OCI-LY1 (cell line): ENCODE measurements around the gene NR2C1.

Source experiments
- H2AFZ ChIP-seq: fragments of 200-600 bp; sonication (generic), shearing (Covaris generic); 2 replicates; pipeline ENCODE4 v1.6.0; 2014; ENCODE audit warnings: antibody characterized with exemption, mild to moderate bottlenecking, low read length
- H3F3A ChIP-seq: fragments of 200-600 bp; sonication (generic), shearing (Covaris generic); 2 replicates; pipeline ENCODE4 v1.6.0; 2014; ENCODE audit warnings: mild to moderate bottlenecking, antibody characterized with exemption, low read length, moderate library complexity; ENCODE audit not compliant: insufficient read depth
- H3K27ac ChIP-seq: fragments of 200-600 bp; sonication (generic); 2 replicates; pipeline ENCODE4 v1.5.1; 2014; ENCODE audit warnings: low read length, mixed run types, mild to moderate bottlenecking, low read depth; ENCODE audit not compliant: poor library complexity, severe bottlenecking
- H3K27me3 ChIP-seq: fragments of 200-600 bp; sonication (generic); 2 replicates; pipeline ENCODE4 v1.6.0; 2014; ENCODE audit warnings: antibody characterized with exemption, mild to moderate bottlenecking, low read length, moderate library complexity; ENCODE audit not compliant: insufficient read depth
- H3K36me3 ChIP-seq: fragments of 200-600 bp; sonication (generic); 2 replicates; pipeline ENCODE4 v1.6.1; 2014; ENCODE audit warnings: mild to moderate bottlenecking, antibody characterized with exemption, low read length, moderate library complexity, mixed read lengths; ENCODE audit not compliant: insufficient read depth
- H3K4me1 ChIP-seq: fragments of 200-600 bp; sonication (generic); 2 replicates; pipeline ENCODE4 v1.5.1; 2014; ENCODE audit warnings: mild to moderate bottlenecking, low read length, moderate library complexity; ENCODE audit not compliant: insufficient read depth, severe bottlenecking
- H3K4me2 ChIP-seq: fragments of 200-600 bp; sonication (generic), shearing (Covaris generic); 2 replicates; pipeline ENCODE4 v1.6.1; 2014; ENCODE audit warnings: low read length
- H3K4me3 ChIP-seq: fragments of 200-600 bp; sonication (generic); 2 replicates; pipeline ENCODE4 v1.5.1; 2014; ENCODE audit warnings: low read length, low read depth, mild to moderate bottlenecking, mixed read lengths; ENCODE audit not compliant: poor library complexity, severe bottlenecking
- H3K79me2 ChIP-seq: fragments of 200-600 bp; shearing (Covaris generic); 2 replicates; pipeline ENCODE4 v1.6.1; 2016; ENCODE audit warnings: mixed run types, low read length, mixed read lengths; ENCODE audit not compliant: insufficient read depth
- H3K9ac ChIP-seq: fragments of 200-600 bp; sonication (generic), shearing (Covaris generic); 2 replicates; pipeline ENCODE4 v1.6.1; 2014; ENCODE audit warnings: mild to moderate bottlenecking, low read length, mixed read lengths
- H3K9me2 ChIP-seq: fragments of 200-600 bp; sonication (generic), shearing (Covaris generic); 2 replicates; pipeline ENCODE4 v1.6.1; 2014; ENCODE audit warnings: low read depth, mild to moderate bottlenecking, low read length, mixed read lengths
- H3K9me3 ChIP-seq: fragments of 200-600 bp; shearing (Covaris generic); 2 replicates; pipeline ENCODE4 v1.6.1; 2014; ENCODE audit warnings: low read length, mixed read lengths
- H4K20me1 ChIP-seq: fragments of 200-600 bp; sonication (generic), shearing (Covaris generic); 2 replicates; pipeline ENCODE4 v1.6.0; 2016; ENCODE audit warnings: mild to moderate bottlenecking, low read length; ENCODE audit not compliant: insufficient read depth
- CTCF ChIP-seq: fragments of 200-600 bp; sonication (generic), shearing (Covaris generic); IDR thresholded peaks from 2 replicates; pipeline ENCODE4 v1.5.1; 2017; ENCODE audit warnings: mild to moderate bottlenecking, antibody characterized with exemption, low read length, moderate library complexity, mixed read lengths
- EZH2 ChIP-seq: fragments of 200-600 bp; sonication (generic), shearing (Covaris generic); IDR thresholded peaks from 2 replicates; pipeline ENCODE4 v1.8.0; 2017; ENCODE audit warnings: borderline replicate concordance, mixed run types, mild to moderate bottlenecking, antibody characterized with exemption, low read length, moderate library complexity, mixed read lengths

The NR2C1 gene

GRCh38 chr12:95117178-95117599 is 43.8 kb upstream of the NR2C1 start:
- Histone ChIP-seq H3K4me2 (no peak overlapping the region), H3K9ac (no peak overlapping the region), H2AFZ (no peak overlapping the region), H3K27ac (no peak overlapping the region), H3K36me3 (no peaks in the 10 kb centered on the region), H3K4me1 (no peaks in the 10 kb centered on the region), H3K9me2 (no peaks in the 10 kb centered on the region), H3F3A (no peaks in the 10 kb centered on the region), H3K27me3 (no peaks in the 10 kb centered on the region), H3K9me3 (no peaks in the 10 kb centered on the region), H3K79me2 (no peaks in the 10 kb centered on the region), H3K4me3 (no peak overlapping the region), H4K20me1 (no peaks in the 10 kb centered on the region)
- no peak for TF ChIP-seq EZH2
- peak; percentile 74 for TF ChIP-seq CTCF

DNA sequence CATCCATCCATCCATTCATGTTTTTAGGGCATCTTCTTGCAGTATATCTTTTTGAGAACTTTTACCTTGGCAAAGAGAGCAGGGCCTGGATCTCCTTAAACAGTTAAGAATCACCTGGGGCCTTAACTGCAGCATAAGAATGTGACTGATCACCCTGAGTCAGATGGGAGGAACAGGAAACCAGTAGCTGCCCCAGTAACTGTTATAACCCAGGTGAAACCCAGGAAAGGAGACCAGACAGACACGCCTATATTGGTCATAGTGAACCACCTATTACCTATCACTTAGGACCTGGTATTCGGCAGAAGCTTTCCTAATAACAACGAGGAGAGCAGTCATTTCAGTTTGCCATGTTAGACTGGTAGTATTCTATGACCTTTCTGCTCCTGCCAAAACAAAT is 43.4 kb upstream of the NR2C1 start:
- Histone ChIP-seq H3K27me3 (no peaks in the 10 kb centered on the region), H3K79me2 (no peaks in the 10 kb centered on the region), H3K36me3 (no peaks in the 10 kb centered on the region), H3K9me3 (no peaks in the 10 kb centered on the region), H2AFZ (no peak overlapping the region), H3K4me2 (no peak overlapping the region), H3K4me1 (no peaks in the 10 kb centered on the region), H3K27ac (no peak overlapping the region), H4K20me1 (no peaks in the 10 kb centered on the region), H3K4me3 (no peak overlapping the region), H3K9me2 (no peaks in the 10 kb centered on the region), H3K9ac (no peak overlapping the region), H3F3A (no peaks in the 10 kb centered on the region)
- no peak for TF ChIP-seq EZH2
- TF ChIP-seq CTCF = no peak

GRCh38 chr12:95116341-95116740 is 42.9 kb upstream of the NR2C1 start:
- Histone ChIP-seq H2AFZ (no peak overlapping the region), H3F3A (no peaks in the 10 kb centered on the region), H3K4me1 (no peaks in the 10 kb centered on the region), H3K9me2 (no peaks in the 10 kb centered on the region), H3K9me3 (no peaks in the 10 kb centered on the region), H3K9ac (no peak overlapping the region), H3K36me3 (no peaks in the 10 kb centered on the region), H3K27me3 (no peaks in the 10 kb centered on the region), H3K27ac (no peak overlapping the region), H3K4me2 (no peak overlapping the region), H4K20me1 (no peaks in the 10 kb centered on the region), H3K4me3 (no peak overlapping the region), H3K79me2 (no peaks in the 10 kb centered on the region)
- no peak for TF ChIP-seq CTCF
- TF ChIP-seq EZH2 = no peak
